GM19351 (cell line): ENCODE measurements around the gene YTHDC1.

Experiments used
- ATAC-seq: cut with Tn5 transposase; IDR thresholded peaks from one replicate; pipeline ENCODE4 v1.9.1; 2021; ENCODE audit warnings: mild to moderate bottlenecking, moderate library complexity; ENCODE audit not compliant: unreplicated experiment

The YTHDC1 gene

DNA sequence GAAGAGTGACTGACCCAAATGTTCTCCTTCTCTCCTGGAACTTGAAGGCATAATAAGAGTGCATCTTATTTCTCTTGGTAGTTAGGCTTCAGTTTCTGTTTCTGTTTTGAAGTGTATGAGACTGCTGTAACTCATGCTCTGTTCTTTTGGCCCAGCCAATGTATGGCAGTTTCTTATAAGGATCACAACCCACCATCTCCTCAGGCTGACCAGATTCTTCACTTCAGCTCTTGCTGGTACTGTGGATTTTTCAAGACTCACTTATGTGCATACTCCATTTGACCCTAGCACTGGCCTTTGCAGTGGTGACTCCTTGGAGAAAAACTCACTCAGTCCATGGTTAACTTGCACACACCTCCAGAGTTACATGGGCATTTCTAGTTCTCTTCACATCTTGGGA lies 9.6 kb upstream of the YTHDC1 start:
- ATAC-seq = peak; percentile 85

DNA sequence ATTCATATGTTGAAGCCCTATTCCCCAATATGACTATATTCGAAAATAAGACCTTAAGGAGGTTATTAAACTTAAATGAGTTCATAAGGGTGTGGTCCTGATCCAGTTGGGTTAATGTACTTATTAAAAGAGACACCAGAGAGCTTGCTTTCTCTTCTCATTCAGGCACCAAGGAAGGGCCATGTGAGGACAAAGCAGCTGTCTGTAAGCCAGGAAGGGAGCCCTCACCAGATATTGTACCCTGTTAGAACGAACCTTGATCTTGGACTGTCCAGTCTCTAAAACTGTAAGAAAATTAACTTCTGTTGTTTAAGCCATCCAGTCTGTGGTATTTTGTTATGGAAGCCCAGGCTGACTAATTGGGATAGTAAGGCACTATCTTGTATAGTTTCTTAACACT lies 9.1 kb upstream of the YTHDC1 start:
- ATAC-seq = peak; percentile 6

- ATAC-seq = no peak
These were observed 2.9 kb upstream of the YTHDC1 start for GRCh38 chr4:68352791-68353190.

- ATAC-seq = peak; percentile 8
These were observed 626 bp downstream of the YTHDC1 start for GRCh38 chr4:68349279-68349648.

GRCh38 chr4:68348577-68348976 lies 1.3 kb downstream of the YTHDC1 start:
- ATAC-seq = no peak

- no peak for ATAC-seq
These were observed 2.0 kb downstream of the YTHDC1 start for GRCh38 chr4:68347845-68348244.

DNA sequence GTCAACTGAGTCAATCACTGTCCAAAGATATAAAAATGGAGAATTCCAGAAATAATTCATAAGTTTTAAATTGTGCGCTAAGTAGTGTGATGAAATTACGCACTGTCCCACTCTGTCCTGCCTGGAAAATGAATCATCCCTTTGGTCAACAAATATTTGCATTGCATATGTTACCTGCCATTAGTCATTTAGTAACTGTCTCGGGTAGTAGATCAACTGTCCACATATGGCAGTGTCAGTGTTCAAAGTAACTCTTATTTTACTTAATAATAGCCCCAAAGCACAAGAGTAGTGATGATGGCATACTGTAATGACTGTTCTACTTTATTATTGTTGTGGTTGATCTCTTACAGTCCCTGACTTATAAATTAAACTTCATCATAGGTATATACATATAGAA lies 3.4 kb downstream of the YTHDC1 start:
- ATAC-seq = no peak

GRCh38 chr4:68344785-68345184 lies 5.1 kb downstream of the YTHDC1 start:
- ATAC-seq = no peak

DNA sequence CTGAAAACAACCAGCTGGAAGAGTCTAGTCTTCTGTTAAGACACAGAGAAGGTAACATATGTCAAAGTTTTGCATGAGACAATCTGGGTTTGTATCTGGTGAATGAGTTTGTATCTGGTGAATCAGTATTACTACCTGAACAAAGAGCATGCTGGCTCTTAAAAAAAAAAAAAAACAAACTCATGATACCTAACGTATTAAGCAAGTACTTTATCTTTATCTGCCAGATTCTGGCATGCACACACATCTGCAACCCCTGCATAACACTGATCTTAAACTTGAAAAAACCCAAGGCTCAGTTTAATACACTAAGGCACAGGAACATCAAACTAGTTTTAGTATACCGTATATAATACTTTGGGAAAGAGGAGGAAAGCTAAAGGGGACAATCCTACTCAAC lies 5.8 kb downstream of the YTHDC1 start:
- ATAC-seq = no peak

GRCh38 chr4:68342134-68342533 lies 7.8 kb downstream of the YTHDC1 start:
- no peak for ATAC-seq

GRCh38 chr4:68338625-68339024 lies 11.3 kb downstream of the YTHDC1 start:
- ATAC-seq = no peak

GRCh38 chr4:68337522-68337921 lies 12.4 kb downstream of the YTHDC1 start:
- no peak for ATAC-seq

DNA sequence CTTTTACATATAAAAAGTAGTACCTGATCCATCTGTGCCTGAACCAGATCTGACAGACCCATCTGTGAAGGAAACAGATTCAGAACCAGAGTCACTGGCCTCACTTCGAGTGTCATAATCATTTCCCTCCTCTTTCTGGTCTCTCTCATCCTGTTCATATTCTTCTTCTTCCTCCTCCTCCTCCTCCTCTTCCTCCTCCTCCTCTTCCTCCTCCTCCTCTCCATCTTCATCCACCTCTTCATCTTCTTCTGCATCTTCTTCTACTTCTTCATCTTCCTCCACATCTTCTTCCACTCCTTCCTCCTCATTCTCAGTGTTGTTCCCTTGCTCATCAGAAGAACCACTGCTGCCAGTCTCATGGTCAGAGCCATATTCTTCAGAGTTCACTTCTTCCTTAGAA lies 12.9 kb downstream of the YTHDC1 start:
- no peak for ATAC-seq

GRCh38 chr4:68336530-68336929 lies 13.4 kb downstream of the YTHDC1 start:
- ATAC-seq = no peak

- ATAC-seq = no peak
These were observed 23.7 kb downstream of the YTHDC1 start for GRCh38 chr4:68326141-68326540.

DNA sequence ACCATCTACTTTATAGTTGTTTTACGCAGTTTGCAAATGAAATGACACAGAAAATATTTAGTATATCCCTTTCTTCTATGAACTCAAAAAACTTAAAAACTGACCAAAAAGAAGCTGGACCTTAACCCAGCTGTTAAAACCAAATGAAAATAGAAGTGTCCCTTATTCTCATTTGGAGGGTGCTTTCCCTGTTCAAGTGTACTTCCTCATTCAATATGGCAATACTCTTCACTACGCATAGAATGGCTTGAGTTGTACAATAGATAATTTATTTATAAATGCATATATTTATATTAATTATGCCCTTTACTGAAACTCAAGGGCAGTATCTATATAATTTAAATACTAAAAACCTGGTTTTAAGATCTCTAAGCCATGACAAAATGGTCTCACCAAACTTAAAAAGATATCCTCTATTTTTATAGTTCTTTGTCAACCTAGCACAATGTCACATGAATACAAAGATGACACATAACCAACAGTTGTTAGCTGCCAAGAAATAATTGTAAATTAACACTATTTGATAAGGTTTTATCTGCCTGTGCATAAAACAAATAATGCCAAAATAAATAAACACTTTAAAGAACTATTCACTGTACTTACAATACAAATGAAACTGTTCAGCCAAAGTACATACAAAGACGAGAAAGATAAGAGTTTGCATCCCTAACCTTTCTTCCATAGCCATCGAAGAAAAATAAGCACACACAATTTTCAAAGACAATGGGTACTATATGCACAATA lies 25.2 kb downstream of the YTHDC1 start:
- no peak for ATAC-seq

DNA sequence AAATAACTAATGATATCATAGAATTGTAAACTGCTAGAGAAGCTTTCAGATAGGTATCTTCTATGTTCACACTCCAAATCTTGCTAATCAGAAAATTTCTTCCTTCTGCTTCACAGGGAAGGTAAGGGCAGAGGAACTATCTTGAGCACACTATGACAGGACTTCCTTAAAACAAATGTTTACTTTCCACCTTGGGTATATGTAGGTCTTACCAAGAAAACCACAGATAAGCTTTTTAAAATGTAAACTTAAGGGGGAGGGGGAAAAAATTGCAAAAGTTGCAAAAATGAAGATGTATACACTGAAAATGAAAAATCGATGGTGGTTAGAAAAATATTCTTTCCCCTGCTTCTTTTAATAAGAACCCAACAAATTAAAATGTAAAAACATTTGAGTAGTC lies 30.9 kb downstream of the YTHDC1 start:
- no peak for ATAC-seq

GRCh38 chr4:68316193-68316969 lies 33.5 kb downstream of the YTHDC1 start:
- no peak for ATAC-seq

GRCh38 chr4:68310651-68311247 lies 39.1 kb downstream of the YTHDC1 start:
- no peak for ATAC-seq

- no peak for ATAC-seq
These were observed 45.2 kb downstream of the YTHDC1 start for GRCh38 chr4:68304731-68305130.

- no peak for ATAC-seq
These were observed 50.1 kb downstream of the YTHDC1 start for GRCh38 chr4:68299492-68300457.
